PC-3 (cell line): ENCODE measurements around the gene CAB39L.

Source experiments
- EZH2 ChIP-seq: fragments of 300-600 bp; sonication (generic); IDR thresholded peaks from one replicate; pipeline ENCODE4 v1.6.1; 2017; ENCODE audit warnings: antibody characterized with exemption, mild to moderate bottlenecking, low read length; ENCODE audit not compliant: unreplicated experiment
- TF ChIP-seq, protein P1 (sequence below): fragments of 300-600 bp; sonication (generic); conservative IDR thresholded peaks from 2 replicates; pipeline ENCODE4 v1.5.1; 2017; ENCODE audit warnings: antibody characterized with exemption, low read depth, mild to moderate bottlenecking, low read length

- TF ChIP-seq, protein P1, sequence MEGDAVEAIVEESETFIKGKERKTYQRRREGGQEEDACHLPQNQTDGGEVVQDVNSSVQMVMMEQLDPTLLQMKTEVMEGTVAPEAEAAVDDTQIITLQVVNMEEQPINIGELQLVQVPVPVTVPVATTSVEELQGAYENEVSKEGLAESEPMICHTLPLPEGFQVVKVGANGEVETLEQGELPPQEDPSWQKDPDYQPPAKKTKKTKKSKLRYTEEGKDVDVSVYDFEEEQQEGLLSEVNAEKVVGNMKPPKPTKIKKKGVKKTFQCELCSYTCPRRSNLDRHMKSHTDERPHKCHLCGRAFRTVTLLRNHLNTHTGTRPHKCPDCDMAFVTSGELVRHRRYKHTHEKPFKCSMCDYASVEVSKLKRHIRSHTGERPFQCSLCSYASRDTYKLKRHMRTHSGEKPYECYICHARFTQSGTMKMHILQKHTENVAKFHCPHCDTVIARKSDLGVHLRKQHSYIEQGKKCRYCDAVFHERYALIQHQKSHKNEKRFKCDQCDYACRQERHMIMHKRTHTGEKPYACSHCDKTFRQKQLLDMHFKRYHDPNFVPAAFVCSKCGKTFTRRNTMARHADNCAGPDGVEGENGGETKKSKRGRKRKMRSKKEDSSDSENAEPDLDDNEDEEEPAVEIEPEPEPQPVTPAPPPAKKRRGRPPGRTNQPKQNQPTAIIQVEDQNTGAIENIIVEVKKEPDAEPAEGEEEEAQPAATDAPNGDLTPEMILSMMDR = no peak
- TF ChIP-seq EZH2 = no peak
Observed at GRCh38 chr13:49308921-49309408, 134.9 kb downstream of the CAB39L start.
